Omental fat pad (tissue), 4 donors: ENCODE measurements around the gene ZNF831. TPM values are rescaled to one million over a fixed set of nuclear protein-coding genes. Genes with fewer than 3 reads are reported as not detected.

Experiments
- ATAC-seq: fragments of 150-250 bp; one replicate; pipeline ENCODE4 v1.9.1; 2016; ENCODE audit warnings: mild to moderate bottlenecking, moderate library complexity; ENCODE audit not compliant: low FRiP score
- DNase-seq: peaks from one replicate; pipeline ENCODE4 v3.0.0-alpha.2; 2019; ENCODE audit warnings: low spot score
- CTCF ChIP-seq, 3 donors: fragments of 450-650 bp; IDR thresholded peaks; one replicate each; pipeline ENCODE4 v1.5.1; 2016 to 2017; ENCODE audit warnings: antibody characterized with exemption in 3 of 3, mild to moderate bottlenecking in 3 of 3, moderate library complexity in 2 of 3
- total RNA-seq, 4 donors: library from RNA; depleted of rRNA; stranded (reverse); fragments of >200 nt; gene quantifications; one replicate each; pipeline ENCODE4 v1.1.0, GENCODE V29; 2016

ZNF831 gene
- total RNA-seq, 4 donors from 2014 or later: 1.3 to 3.6 (median 2.0) TPM

GRCh38 chr20:59127839-59128238 is 35.8 kb upstream of the ZNF831 start:
- ATAC-seq (no peak), DNase-seq (no peak)
- no peak for TF ChIP-seq CTCF (IDR thresholded peaks at IDR 0.05)

- ATAC-seq (no peak), DNase-seq (no peak)
- no peak for TF ChIP-seq CTCF (IDR thresholded peaks at IDR 0.05)
Observed at GRCh38 chr20:59131551-59132285, 31.9 kb upstream of the ZNF831 start.

- ATAC-seq (no peak), DNase-seq (no peak)
- TF ChIP-seq CTCF (IDR thresholded peaks at IDR 0.05): no peak
Observed at GRCh38 chr20:59134182-59134581, 29.4 kb upstream of the ZNF831 start.

- no peak for ATAC-seq
- TF ChIP-seq CTCF (IDR thresholded peaks at IDR 0.05): no peak
- no peak for DNase-seq
Observed at GRCh38 chr20:59135093-59135492, 28.5 kb upstream of the ZNF831 start.

DNA sequence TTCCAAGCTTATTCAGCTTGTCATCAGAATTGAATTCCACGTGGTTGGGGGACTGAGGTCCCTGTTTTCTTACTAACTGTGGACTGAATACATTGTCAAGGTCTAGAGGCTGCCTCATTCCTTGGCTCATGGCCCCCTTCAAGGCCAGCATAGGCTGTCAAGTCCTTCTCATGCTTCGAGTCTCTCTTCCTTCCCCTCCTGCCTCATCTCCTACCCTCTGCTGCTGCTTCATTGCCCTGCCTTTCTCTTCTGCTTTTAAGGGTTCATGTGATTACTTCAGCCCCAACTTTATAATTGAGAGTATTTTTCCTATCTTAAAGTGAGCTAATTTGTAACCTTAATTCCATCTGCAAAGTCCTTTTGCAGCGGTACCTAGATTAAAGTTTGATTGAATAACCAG is 27.6 kb upstream of the ZNF831 start:
- TF ChIP-seq CTCF (IDR thresholded peaks at IDR 0.05): no peak

DNA sequence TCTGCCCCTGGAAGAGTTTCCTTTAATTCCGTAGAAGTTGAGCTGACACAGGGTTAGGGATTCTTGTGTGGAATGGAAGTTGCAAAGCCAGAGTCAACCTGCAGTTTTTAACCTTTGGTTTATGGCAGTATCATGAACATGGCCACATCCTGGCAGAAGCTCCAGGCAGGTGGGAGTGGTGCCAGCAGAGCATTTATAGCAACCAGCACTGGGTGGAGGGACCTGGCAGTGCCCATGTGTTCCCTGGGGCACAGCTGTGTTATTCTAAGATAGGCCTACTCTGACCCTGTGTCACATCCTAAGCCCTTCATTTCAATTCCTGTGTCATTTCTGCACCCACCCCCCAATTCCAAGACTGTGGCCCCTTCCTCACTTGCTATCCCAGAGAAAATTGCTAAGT is 26.1 kb upstream of the ZNF831 start:
- DNase-seq: no peak
- TF ChIP-seq CTCF (IDR thresholded peaks at IDR 0.05): no peak
- ATAC-seq: no peak

More for the DNA sequence above, 27.6 kb upstream of the ZNF831 start:
- no peak for DNase-seq
- ATAC-seq: no peak

GRCh38 chr20:59138114-59138748 is 25.4 kb upstream of the ZNF831 start:
- no peak for ATAC-seq
- no peak for TF ChIP-seq CTCF (IDR thresholded peaks at IDR 0.05)
- DNase-seq: no peak
